OCI-LY1 (cell line): ENCODE measurements around the gene DACH1.

Experiments used
- CTCF ChIP-seq: fragments of 200-600 bp; sonication (generic), shearing (Covaris generic); IDR thresholded peaks from 2 replicates; pipeline ENCODE4 v1.5.1; 2017; ENCODE audit warnings: mild to moderate bottlenecking, antibody characterized with exemption, low read length, moderate library complexity, mixed read lengths
- EZH2 ChIP-seq: fragments of 200-600 bp; sonication (generic), shearing (Covaris generic); IDR thresholded peaks from 2 replicates; pipeline ENCODE4 v1.8.0; 2017; ENCODE audit warnings: borderline replicate concordance, mixed run types, mild to moderate bottlenecking, antibody characterized with exemption, low read length, moderate library complexity, mixed read lengths

DNA sequence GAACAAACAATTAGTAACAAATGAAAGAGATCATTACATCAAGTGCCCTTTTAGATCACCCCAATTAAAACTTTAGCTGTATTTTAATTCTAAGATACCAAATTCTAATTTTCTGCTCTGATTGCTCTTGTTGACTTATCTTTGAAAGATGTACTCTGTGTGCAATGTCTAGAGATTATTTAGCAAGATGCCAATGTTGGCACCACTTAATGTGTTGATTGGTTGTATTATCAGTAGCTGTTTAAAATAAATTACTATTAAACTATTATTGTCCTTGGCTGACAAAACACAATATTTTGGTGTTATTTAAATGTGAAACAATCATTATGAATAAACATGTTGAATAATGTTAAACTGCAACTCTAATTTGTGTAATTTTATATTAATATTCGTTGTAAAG lies 386.0 kb downstream of the DACH1 start:
- TF ChIP-seq CTCF (no peak), EZH2 (no peak)
